Measurements from ENCODE around the gene TPD52L1.

Gene TPD52L1

DNA sequence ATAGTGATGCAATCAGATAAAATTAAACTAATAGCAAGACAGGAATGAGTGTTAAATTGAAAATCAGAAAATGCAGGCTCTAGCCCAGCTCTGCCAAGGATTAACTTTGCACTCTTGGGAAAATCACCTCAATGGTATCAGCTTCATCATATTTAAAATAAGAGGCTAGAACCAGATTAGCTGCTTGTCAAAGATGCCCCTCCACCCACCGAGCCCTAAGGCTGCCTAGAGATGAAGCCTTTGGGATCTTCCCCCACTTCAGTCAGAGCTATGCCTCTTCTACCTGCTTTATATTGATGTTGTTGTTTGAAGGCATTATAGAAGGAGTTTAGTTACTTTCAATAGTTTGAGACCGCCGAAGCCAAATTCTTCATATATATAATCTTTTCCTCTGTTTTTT lies 100.7 kb downstream of the TPD52L1 start:
- H3K4me3 ChIP-seq (ENCODE audit: low read length) = no peak overlapping the region
- TF ChIP-seq, protein P1, sequence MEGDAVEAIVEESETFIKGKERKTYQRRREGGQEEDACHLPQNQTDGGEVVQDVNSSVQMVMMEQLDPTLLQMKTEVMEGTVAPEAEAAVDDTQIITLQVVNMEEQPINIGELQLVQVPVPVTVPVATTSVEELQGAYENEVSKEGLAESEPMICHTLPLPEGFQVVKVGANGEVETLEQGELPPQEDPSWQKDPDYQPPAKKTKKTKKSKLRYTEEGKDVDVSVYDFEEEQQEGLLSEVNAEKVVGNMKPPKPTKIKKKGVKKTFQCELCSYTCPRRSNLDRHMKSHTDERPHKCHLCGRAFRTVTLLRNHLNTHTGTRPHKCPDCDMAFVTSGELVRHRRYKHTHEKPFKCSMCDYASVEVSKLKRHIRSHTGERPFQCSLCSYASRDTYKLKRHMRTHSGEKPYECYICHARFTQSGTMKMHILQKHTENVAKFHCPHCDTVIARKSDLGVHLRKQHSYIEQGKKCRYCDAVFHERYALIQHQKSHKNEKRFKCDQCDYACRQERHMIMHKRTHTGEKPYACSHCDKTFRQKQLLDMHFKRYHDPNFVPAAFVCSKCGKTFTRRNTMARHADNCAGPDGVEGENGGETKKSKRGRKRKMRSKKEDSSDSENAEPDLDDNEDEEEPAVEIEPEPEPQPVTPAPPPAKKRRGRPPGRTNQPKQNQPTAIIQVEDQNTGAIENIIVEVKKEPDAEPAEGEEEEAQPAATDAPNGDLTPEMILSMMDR (conservative IDR thresholded peaks at IDR 0.05; ENCODE audit: low read length) = no peak
- no peak for DNase-seq (ENCODE audit: low read depth)

DNA sequence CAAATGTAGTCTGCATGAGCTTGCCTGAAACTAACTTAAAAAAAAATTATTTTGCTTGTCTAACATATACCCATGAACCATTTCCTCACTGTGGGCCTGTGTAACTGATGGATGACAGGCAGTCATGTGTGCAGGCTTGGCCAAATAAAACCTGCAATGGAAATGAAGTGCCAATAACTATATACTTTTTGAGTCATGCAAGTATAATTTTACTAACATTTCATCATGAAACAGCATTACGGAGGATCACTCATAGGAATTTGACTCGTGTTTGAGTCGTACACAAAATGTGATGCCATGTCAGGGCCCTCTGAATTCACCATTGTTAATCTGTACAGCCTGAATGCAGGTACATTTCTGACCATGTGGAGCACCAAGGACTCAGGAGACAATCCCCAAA lies 101.6 kb downstream of the TPD52L1 start:
- no peak overlapping the region for H3K4me3 ChIP-seq (ENCODE audit: low read length)
- TF ChIP-seq, protein P1 (conservative IDR thresholded peaks at IDR 0.05; ENCODE audit: low read length) = no peak
- DNase-seq (ENCODE audit: low read depth) = no peak

DNA sequence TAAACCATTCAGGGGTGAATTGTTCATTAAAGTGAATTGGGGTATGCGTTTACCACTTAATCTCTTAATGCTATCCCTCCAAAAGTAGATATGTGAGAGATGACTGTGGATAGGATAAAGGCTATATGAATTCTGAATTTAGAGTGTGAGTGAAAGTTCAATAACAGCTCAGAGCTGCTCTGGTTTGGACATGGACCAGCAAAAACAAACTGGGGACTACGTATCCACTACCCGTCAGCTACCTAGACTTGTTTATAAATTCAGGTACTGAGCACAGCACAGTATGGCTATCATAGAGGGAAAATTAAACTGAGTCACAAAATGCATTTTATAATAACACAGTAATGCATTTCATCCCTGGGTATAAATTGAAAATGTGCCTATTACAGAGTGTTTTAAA lies 103.8 kb downstream of the TPD52L1 start:
- no peak for DNase-seq (ENCODE audit: low read depth)
- H3K4me3 ChIP-seq (ENCODE audit: low read length) = no peak overlapping the region
- TF ChIP-seq, protein P1 (conservative IDR thresholded peaks at IDR 0.05; ENCODE audit: low read length) = no peak

DNA sequence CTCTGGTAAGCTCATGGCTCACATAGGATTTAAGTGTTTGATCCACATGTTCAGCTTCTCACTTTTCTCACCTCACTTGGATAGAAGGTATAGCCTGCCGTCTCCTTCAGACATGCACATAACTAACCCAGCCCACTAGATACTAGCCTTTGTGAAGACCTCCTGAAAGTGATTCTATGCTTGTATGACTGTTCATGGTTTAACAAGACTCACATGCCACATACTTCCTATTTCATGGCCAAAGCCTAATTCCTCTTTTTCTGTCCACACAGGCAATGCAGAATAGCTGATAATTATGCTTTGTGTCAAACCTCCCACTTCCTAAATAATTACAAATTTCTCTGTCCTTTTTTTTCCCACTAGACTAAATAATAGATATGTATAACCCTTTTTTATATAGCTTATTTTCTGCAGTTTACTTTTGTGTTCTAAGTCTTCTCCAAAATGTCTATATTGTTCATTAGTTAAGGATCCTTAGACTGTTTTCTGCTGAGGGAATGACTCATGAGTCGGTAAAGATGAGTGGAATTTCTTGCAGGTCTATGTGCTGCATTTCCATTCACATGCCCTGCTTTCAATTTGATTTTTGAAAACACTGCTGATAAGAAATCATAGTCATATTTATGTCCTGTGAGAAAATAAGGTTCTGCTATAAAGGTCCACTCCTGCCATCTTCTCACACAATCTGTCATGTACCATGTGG lies 105.2 kb downstream of the TPD52L1 start:
- H3K4me3 ChIP-seq (ENCODE audit: low read length) = no peak overlapping the region
- DNase-seq (ENCODE audit: low read depth) = no peak
- TF ChIP-seq, protein P1 (conservative IDR thresholded peaks at IDR 0.05; ENCODE audit: low read length) = no peak

DNA sequence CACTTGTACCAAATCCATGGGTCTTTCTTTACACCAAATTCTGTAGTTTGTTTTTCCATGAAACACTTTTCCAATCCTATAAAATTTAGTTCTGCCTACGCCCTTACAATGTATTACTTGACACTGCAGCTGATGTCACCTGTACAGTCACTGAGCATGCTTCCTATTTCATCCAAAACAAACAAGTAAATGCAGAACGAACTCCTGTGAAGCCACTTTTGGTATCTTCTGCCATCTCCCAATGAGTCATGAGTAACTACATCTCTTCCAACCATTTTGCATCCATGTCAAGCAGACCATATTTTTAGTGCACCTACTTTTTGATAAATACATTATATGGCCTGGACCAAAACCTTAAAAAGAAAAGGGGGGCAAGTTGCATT lies 105.8 kb downstream of the TPD52L1 start:
- DNase-seq (ENCODE audit: low read depth) = no peak
- H3K4me3 ChIP-seq (ENCODE audit: low read length) = no peak overlapping the region
- TF ChIP-seq, protein P1 (conservative IDR thresholded peaks at IDR 0.05; ENCODE audit: low read length) = no peak

DNA sequence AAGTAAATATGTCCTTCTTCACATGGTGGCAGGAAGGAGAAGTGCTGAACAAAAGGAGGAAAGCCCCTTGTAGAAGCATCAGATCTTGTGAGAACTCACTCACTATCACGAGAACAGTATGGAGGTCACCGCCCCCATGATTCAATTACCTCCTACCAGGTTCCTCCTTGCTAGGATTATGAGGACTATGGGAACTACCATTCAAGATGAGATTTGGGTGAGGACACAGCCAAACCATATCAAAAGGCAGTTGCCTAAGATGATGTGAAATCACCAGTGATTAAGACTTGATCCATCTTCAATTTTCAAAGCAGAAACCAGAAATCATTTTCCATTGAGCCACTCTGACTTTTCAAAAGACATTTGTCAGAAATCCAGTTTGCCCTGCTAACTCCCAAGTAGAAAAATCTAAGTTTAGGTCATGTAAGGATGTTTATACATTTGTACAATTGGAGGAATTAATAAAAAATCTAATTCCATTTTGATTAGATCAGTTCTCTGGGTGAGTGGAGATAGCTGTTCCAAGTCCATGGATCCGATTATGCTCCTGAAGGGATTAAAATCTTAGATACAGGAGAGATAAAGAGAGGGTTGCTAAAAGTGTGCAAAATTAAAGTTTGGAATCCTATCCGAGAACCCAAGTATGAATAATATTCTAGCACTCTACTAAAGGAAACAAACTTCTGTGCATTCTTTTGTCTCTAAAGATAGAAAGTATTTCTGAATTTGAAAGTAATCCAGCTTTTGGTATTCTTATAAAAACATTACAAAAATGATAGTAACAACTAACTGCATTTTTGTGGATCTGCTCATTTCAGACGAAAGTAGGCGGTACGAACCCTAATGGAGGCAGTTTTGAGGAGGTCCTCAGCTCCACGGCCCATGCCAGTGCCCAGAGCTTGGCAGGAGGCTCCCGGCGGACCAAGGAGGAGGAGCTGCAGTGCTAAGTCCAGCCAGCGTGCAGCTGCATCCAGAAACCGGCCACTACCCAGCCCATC lies 108.7 kb downstream of the TPD52L1 start:
- peak; percentile 75 for DNase-seq (ENCODE audit: low read depth)
- TF ChIP-seq, protein P1 (conservative IDR thresholded peaks at IDR 0.05; ENCODE audit: low read length) = no peak
- no peak overlapping the region for H3K4me3 ChIP-seq (ENCODE audit: low read length)
